SK-N-SH treated with all-trans-retinoic acid at 6 μM for 48 hours (cell line): Measurements from ENCODE around the gene PHETA2.
A peak's percentile ranks its signal among the peaks of the same experiment; 100 is the strongest.

Source experiments
- ATAC-seq: fragments of 200-7000 bp; cut with Tn5 transposase; 3 replicates; pipeline ENCODE4 v1.9.1; 2020; ENCODE audit warnings: mild to moderate bottlenecking, moderate library complexity
- BACH2 ChIP-seq: fragments of 250-450 bp; sonication (Bioruptor Pico); IDR thresholded peaks from 2 replicates; pipeline ENCODE4 v1.9.0; 2021; ENCODE audit warnings: mild to moderate bottlenecking, borderline replicate concordance
- GLIS3 ChIP-seq: fragments of 250-450 bp; sonication (Bioruptor Pico); IDR thresholded peaks from 2 replicates; pipeline ENCODE4 v1.5.0; 2020; ENCODE audit warnings: mild to moderate bottlenecking, moderate library complexity
- ISL1 ChIP-seq: fragments of 250-450 bp; sonication (Bioruptor Pico); IDR thresholded peaks from 2 replicates; pipeline ENCODE4 v2.1.2; 2022; ENCODE audit warnings: mild to moderate bottlenecking, moderate library complexity
- OSR1 ChIP-seq: fragments of 250-450 bp; sonication (Bioruptor Pico); IDR thresholded peaks from 2 replicates; pipeline ENCODE4 v1.8.0; 2022; ENCODE audit warnings: moderate library complexity, mild to moderate bottlenecking, inconsistent platforms
- PPARA ChIP-seq: fragments of 250-450 bp; sonication (Bioruptor Pico); IDR thresholded peaks from 2 replicates; pipeline ENCODE4 v1.5.0; 2020; ENCODE audit warnings: mild to moderate bottlenecking, borderline replicate concordance
- SNAI2 ChIP-seq: fragments of 250-450 bp; sonication (Bioruptor Pico); IDR thresholded peaks from 2 replicates; pipeline ENCODE4 v1.5.0; 2020; ENCODE audit warnings: mild to moderate bottlenecking, moderate library complexity
- TCF4 ChIP-seq: fragments of 250-450 bp; sonication (Bioruptor Pico); IDR thresholded peaks from 2 replicates; pipeline ENCODE4 v1.8.0; 2021; ENCODE audit warnings: mild to moderate bottlenecking, moderate library complexity, borderline replicate concordance
- ZC3H10 ChIP-seq: fragments of 250-450 bp; sonication (Bioruptor Pico); IDR thresholded peaks from 2 replicates; pipeline ENCODE4 v1.5.1; 2021; ENCODE audit warnings: mild to moderate bottlenecking, moderate library complexity
- ZFP3 ChIP-seq: fragments of 250-450 bp; sonication (Bioruptor Pico); IDR thresholded peaks from 2 replicates; pipeline ENCODE4 v1.5.0; 2020; ENCODE audit warnings: mild to moderate bottlenecking, moderate library complexity
- ZFP30 ChIP-seq: fragments of 450-650 bp; formaldehyde crosslinking; IDR thresholded peaks from 2 replicates; pipeline ENCODE4 v1.5.0; 2022; ENCODE audit warnings: mild to moderate bottlenecking, moderate library complexity
- ZNF565 ChIP-seq: fragments of 450-650 bp; formaldehyde crosslinking; conservative IDR thresholded peaks from 2 replicates; pipeline ENCODE4 v1.5.0; 2020; ENCODE audit warnings: low read depth, mild to moderate bottlenecking, moderate library complexity
- ZNF70 ChIP-seq: fragments of 450-650 bp; formaldehyde crosslinking; IDR thresholded peaks from 2 replicates; pipeline ENCODE4 v1.5.0; 2020; ENCODE audit warnings: mild to moderate bottlenecking, moderate library complexity
- ZNF8 ChIP-seq: fragments of 450-650 bp; formaldehyde crosslinking; IDR thresholded peaks from 2 replicates; pipeline ENCODE4 v1.5.0; 2020; ENCODE audit warnings: mild to moderate bottlenecking, moderate library complexity
- TF ChIP-seq, protein P1 (sequence below): fragments of 250-450 bp; sonication (Bioruptor Pico); IDR thresholded peaks from 2 replicates; pipeline ENCODE4 v1.8.0; 2020; ENCODE audit warnings: mild to moderate bottlenecking, moderate library complexity, borderline replicate concordance
- TF ChIP-seq, protein P2 (sequence below): fragments of 250-450 bp; sonication (Bioruptor Pico); IDR thresholded peaks from 2 replicates; pipeline ENCODE4 v1.8.0; 2021; ENCODE audit warnings: low read depth, mild to moderate bottlenecking, moderate library complexity, borderline replicate concordance
- TF ChIP-seq, protein P3 (sequence below): fragments of 250-450 bp; sonication (Bioruptor Pico); IDR thresholded peaks from 2 replicates; pipeline ENCODE4 v1.5.1; 2021; ENCODE audit warnings: mild to moderate bottlenecking, moderate library complexity
- TF ChIP-seq, protein P4 (sequence below): fragments of 250-450 bp; sonication (Bioruptor Pico); IDR thresholded peaks from 2 replicates; pipeline ENCODE4 v1.5.1; 2020; ENCODE audit warnings: low read depth, mild to moderate bottlenecking, moderate library complexity
- TF ChIP-seq, protein P5 (sequence below): fragments of 250-450 bp; sonication (Bioruptor Pico); IDR thresholded peaks from 2 replicates; pipeline ENCODE4 v1.5.0; 2020; ENCODE audit warnings: mild to moderate bottlenecking, moderate library complexity

PHETA2 gene

DNA sequence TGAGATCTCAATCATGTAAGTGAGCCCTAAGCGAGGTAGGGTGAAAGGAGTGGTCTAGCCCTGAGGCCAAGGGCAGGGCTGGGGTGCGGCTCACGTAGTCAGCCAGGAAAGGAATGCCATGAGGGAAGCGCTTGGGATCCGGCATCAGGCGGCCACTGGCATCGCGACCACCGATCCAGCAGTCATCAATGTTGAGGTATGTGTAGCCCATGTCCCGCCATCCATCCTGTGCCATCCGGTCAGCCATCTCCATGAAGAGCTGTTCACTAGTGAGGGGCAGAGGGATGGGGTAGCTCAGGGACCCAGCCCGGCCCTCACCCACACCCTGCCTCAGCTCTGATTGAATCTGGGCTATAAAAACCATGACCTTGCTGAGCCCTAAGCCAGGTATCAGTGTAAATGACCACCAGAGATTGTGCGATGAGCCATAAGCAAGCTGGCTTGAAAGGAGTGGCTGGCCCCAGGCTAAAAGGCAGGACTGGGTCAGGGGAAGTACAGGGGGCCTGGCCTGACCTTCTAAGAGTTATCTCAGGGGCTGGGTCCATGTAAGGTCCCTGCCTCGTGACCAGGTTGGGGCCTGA lies 6.3 kb upstream of the PHETA2 start:
- no peak for ATAC-seq
- no peak for TF ChIP-seq OSR1
- TF ChIP-seq PPARA (CRISPR knock-in tag), result no peak
- TF ChIP-seq, protein P1, sequence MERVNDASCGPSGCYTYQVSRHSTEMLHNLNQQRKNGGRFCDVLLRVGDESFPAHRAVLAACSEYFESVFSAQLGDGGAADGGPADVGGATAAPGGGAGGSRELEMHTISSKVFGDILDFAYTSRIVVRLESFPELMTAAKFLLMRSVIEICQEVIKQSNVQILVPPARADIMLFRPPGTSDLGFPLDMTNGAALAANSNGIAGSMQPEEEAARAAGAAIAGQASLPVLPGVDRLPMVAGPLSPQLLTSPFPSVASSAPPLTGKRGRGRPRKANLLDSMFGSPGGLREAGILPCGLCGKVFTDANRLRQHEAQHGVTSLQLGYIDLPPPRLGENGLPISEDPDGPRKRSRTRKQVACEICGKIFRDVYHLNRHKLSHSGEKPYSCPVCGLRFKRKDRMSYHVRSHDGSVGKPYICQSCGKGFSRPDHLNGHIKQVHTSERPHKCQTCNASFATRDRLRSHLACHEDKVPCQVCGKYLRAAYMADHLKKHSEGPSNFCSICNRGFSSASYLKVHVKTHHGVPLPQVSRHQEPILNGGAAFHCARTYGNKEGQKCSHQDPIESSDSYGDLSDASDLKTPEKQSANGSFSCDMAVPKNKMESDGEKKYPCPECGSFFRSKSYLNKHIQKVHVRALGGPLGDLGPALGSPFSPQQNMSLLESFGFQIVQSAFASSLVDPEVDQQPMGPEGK (CRISPR knock-in tag), result no peak
- TF ChIP-seq, protein P2, sequence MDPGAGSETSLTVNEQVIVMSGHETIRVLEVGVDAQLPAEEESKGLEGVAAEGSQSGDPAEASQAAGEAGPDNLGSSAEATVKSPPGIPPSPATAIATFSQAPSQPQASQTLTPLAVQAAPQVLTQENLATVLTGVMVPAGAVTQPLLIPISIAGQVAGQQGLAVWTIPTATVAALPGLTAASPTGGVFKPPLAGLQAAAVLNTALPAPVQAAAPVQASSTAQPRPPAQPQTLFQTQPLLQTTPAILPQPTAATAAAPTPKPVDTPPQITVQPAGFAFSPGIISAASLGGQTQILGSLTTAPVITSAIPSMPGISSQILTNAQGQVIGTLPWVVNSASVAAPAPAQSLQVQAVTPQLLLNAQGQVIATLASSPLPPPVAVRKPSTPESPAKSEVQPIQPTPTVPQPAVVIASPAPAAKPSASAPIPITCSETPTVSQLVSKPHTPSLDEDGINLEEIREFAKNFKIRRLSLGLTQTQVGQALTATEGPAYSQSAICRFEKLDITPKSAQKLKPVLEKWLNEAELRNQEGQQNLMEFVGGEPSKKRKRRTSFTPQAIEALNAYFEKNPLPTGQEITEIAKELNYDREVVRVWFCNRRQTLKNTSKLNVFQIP (CRISPR knock-in tag), result no peak
- no peak for TF ChIP-seq ZNF70 (CRISPR knock-in tag)
- TF ChIP-seq ZNF8 (CRISPR knock-in tag), result no peak
- TF ChIP-seq, protein P3, sequence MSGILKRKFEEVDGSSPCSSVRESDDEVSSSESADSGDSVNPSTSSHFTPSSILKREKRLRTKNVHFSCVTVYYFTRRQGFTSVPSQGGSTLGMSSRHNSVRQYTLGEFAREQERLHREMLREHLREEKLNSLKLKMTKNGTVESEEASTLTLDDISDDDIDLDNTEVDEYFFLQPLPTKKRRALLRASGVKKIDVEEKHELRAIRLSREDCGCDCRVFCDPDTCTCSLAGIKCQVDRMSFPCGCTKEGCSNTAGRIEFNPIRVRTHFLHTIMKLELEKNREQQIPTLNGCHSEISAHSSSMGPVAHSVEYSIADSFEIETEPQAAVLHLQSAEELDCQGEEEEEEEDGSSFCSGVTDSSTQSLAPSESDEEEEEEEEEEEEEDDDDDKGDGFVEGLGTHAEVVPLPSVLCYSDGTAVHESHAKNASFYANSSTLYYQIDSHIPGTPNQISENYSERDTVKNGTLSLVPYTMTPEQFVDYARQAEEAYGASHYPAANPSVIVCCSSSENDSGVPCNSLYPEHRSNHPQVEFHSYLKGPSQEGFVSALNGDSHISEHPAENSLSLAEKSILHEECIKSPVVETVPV (CRISPR knock-in tag), result no peak
- no peak for TF ChIP-seq SNAI2 (CRISPR knock-in tag)
- TF ChIP-seq GLIS3 (CRISPR knock-in tag), result no peak
- no peak for TF ChIP-seq ZC3H10
- no peak for TF ChIP-seq ZFP30 (CRISPR knock-in tag)
- TF ChIP-seq, all 23 proteins: peak for 0

DNA sequence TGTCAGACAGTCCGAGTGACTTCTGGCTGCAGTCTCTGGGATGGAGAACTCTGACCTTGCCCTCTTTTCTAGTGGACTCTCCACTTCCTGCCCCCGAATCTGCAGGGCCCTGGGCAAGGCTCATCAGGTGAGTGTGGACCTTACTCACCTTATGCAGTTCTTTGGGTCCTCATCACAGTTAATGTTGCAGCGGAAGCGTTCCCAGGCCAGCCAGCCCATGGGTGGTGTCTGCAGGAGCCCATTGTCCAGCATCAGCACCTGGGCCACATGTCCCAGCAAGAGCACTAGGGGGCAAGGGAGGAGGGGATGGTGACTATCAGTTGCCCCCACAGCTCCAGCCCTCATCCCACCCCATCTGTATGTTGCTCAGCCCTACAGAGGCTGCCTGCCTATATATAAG lies 5.8 kb upstream of the PHETA2 start:
- no peak for ATAC-seq
- TF ChIP-seq, protein P2 (CRISPR knock-in tag), result no peak
- TF ChIP-seq, all 23 proteins: peak for 0

DNA sequence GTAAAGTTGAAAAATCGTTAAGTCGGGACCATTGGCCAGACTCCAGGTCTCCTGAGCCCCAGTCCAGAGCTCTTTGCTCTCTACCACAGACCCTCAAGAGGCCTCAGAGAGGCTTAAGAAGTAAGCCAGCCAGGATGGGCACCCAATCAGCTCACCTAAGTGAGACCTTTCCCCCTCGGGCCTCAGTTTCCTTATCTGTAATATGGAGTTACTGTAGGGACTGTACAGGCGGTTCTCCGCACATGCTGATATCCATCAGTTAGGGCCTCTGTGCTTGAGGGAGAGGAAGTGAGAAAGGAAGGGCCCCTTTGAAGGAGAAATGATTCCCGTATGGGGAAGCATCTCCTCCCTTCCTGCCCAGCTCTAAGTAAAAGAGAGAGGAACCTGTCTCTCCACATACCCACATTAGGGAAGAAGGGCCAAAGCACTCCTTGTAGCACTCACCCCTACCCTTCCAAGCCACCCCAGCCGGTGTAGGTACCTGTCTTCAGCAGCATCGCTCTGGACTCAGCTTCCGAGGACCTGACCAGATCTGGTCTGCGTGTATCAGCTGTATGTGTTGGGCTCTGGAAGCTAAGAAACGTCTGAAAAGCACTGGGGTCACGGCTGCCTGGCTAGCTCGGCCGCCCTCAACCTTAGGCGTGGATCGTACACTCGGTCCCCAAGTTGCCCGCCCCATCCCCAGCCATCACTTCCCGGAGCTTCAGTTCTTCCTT lies 4.1 kb upstream of the PHETA2 start:
- TF ChIP-seq TCF4 (CRISPR knock-in tag), result no peak
- no peak for TF ChIP-seq BACH2 (CRISPR knock-in tag)
- TF ChIP-seq SNAI2 (CRISPR knock-in tag), result no peak
- no peak for TF ChIP-seq ZNF565 (CRISPR knock-in tag)
- TF ChIP-seq, protein P1 (CRISPR knock-in tag), result no peak
- TF ChIP-seq PPARA (CRISPR knock-in tag), result no peak
- TF ChIP-seq, protein P4, sequence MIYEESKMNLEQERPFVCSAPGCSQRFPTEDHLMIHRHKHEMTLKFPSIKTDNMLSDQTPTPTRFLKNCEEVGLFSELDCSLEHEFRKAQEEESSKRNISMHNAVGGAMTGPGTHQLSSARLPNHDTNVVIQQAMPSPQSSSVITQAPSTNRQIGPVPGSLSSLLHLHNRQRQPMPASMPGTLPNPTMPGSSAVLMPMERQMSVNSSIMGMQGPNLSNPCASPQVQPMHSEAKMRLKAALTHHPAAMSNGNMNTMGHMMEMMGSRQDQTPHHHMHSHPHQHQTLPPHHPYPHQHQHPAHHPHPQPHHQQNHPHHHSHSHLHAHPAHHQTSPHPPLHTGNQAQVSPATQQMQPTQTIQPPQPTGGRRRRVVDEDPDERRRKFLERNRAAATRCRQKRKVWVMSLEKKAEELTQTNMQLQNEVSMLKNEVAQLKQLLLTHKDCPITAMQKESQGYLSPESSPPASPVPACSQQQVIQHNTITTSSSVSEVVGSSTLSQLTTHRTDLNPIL (CRISPR knock-in tag), result no peak
- no peak for TF ChIP-seq ISL1
- no peak for TF ChIP-seq ZFP3
- TF ChIP-seq ZNF8 (CRISPR knock-in tag), result no peak
- TF ChIP-seq, protein P5, sequence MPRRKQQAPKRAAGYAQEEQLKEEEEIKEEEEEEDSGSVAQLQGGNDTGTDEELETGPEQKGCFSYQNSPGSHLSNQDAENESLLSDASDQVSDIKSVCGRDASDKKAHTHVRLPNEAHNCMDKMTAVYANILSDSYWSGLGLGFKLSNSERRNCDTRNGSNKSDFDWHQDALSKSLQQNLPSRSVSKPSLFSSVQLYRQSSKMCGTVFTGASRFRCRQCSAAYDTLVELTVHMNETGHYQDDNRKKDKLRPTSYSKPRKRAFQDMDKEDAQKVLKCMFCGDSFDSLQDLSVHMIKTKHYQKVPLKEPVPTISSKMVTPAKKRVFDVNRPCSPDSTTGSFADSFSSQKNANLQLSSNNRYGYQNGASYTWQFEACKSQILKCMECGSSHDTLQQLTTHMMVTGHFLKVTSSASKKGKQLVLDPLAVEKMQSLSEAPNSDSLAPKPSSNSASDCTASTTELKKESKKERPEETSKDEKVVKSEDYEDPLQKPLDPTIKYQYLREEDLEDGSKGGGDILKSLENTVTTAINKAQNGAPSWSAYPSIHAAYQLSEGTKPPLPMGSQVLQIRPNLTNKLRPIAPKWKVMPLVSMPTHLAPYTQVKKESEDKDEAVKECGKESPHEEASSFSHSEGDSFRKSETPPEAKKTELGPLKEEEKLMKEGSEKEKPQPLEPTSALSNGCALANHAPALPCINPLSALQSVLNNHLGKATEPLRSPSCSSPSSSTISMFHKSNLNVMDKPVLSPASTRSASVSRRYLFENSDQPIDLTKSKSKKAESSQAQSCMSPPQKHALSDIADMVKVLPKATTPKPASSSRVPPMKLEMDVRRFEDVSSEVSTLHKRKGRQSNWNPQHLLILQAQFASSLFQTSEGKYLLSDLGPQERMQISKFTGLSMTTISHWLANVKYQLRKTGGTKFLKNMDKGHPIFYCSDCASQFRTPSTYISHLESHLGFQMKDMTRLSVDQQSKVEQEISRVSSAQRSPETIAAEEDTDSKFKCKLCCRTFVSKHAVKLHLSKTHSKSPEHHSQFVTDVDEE (CRISPR knock-in tag), result no peak
- TF ChIP-seq, all 23 proteins: peak for 0
- peak; percentile 55 for ATAC-seq
